IPS-20b (cell line): ENCODE results near the gene PMVK.

ENCODE experiments used
- H3K27ac ChIP-seq: one replicate; pipeline ENCODE4 v1.5.1; 2013; ENCODE audit warnings: low read length
- H3K27me3 ChIP-seq: 2 replicates; pipeline ENCODE4 v1.6.1; 2013; ENCODE audit warnings: mild to moderate bottlenecking, low read length, inconsistent platforms; ENCODE audit not compliant: insufficient read depth
- H3K36me3 ChIP-seq: 2 replicates; pipeline ENCODE4 v1.6.1; 2013; ENCODE audit warnings: low read depth, mild to moderate bottlenecking, inconsistent platforms, low read length, moderate library complexity; ENCODE audit not compliant: insufficient read depth
- H3K4me1 ChIP-seq: 2 replicates; pipeline ENCODE4 v1.6.1; 2013; ENCODE audit warnings: mild to moderate bottlenecking, control low read depth, inconsistent platforms, low read length, moderate library complexity; ENCODE audit not compliant: insufficient read depth
- H3K4me3 ChIP-seq: 2 replicates; pipeline ENCODE4 v1.5.1; 2013; ENCODE audit warnings: mild to moderate bottlenecking, low read length, inconsistent platforms
- H3K9ac ChIP-seq: 2 replicates; pipeline ENCODE4 v1.6.1; 2013; ENCODE audit warnings: low read depth, mild to moderate bottlenecking, inconsistent platforms, low read length, moderate library complexity
- H3K9me3 ChIP-seq: 2 replicates; pipeline ENCODE4 v1.6.1; 2013; ENCODE audit warnings: mild to moderate bottlenecking, low read depth, low read length, inconsistent platforms; ENCODE audit not compliant: insufficient read depth

The PMVK gene

DNA sequence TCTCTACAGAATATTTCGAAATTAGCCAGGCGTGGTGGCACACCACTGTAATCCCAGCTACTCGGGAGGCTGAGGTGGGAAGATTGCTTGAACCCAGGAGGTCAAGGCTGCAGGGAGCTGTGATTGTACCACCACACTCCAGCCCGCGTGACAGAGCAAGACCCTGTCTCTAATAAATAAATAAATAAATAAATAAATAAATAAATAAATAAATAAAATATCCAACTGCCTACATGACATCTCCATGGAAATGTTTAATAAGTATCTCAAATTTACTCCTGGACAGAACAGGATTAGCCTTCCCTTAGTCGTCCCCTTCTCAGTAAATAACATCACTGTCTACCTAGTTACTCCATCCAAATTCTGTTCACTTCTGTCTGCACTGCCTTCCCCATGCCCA is 37.5 kb downstream of the PMVK start:
- no peak overlapping the region for H3K9ac ChIP-seq
- no peaks in the 10 kb centered on the region for H3K4me1 ChIP-seq
- H3K27me3 ChIP-seq = no peaks in the 10 kb centered on the region
- H3K9me3 ChIP-seq = no peaks in the 10 kb centered on the region
- H3K27ac ChIP-seq = no peak overlapping the region
- H3K4me3 ChIP-seq = no peak overlapping the region
- no peaks in the 10 kb centered on the region for H3K36me3 ChIP-seq

DNA sequence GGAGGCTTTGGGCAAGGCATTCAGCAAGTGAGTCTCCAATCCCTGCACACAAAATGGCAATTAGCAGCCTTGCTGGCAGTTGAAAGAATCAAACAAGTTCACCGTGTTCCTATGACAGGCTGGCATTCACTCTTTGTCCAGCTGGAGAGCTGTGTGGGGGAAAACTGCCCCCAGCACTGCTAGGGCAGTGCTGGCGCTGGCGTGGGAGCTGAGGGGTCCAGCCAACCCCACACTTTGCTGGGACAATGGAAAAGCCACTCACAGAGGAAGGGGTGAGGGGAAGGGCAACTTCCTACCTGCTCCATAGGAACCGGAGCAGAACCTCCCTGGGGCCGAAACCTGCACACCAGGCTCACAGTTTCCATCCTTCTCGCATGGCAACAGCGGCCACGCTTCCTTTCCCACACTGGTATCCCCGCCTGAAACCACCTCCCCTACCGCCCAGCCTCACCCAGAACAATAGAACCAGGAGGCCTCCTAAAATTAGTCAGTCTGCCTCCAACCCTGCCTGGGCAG is 39.7 kb downstream of the PMVK start:
- Histone ChIP-seq H3K4me1 (no peaks in the 10 kb centered on the region), H3K9me3 (no peaks in the 10 kb centered on the region), H3K27ac (no peak overlapping the region), H3K4me3 (no peak overlapping the region), H3K27me3 (no peaks in the 10 kb centered on the region), H3K36me3 (no peaks in the 10 kb centered on the region), H3K9ac (no peak overlapping the region)

DNA sequence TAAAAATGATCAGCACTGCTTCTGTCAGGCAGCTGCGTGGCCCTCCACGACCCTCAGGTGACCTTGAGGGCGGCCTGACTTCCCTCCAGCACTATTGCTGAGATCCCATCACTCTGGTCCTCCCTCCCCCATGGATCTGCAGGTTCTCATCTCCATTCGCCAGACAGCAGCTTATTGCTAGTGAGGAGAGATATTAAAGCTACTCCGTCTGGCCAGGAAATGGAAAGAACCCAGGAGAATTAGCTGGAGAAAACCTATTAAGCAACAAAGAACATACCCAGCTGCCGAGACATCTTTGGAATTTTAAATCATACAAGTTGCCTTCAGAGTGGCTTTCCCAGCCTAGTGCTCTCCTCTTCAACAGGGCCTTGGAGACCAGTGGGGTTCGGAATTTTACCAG is 40.7 kb downstream of the PMVK start:
- H3K27me3 ChIP-seq = no peaks in the 10 kb centered on the region

DNA sequence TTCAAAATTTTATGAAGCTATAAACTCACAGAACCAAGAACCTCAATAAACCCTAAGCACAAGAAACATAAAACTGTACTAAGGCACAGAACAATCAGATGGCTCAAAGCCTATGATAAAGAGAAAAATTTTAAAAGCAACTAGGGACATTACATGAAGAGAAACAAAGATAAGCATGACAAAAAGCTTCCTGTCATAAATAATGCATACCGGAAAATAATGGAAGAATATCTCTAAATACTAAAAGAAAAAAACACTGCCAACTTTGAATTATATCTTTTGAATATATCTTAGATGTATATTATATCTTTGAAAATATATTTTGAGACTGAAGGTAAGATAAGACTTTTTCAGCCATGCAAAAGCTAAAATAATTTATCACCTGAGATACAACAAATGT is 45.1 kb downstream of the PMVK start:
- no peak overlapping the region for H3K9ac ChIP-seq
- no peaks in the 10 kb centered on the region for H3K27me3 ChIP-seq
- no peaks in the 10 kb centered on the region for H3K9me3 ChIP-seq
- no peaks in the 10 kb centered on the region for H3K36me3 ChIP-seq
- no peaks in the 10 kb centered on the region for H3K4me1 ChIP-seq
- no peak overlapping the region for H3K27ac ChIP-seq
- no peak overlapping the region for H3K4me3 ChIP-seq

More for the DNA sequence above, 40.7 kb downstream of the PMVK start:
- no peak overlapping the region for H3K9ac ChIP-seq
- H3K36me3 ChIP-seq = no peaks in the 10 kb centered on the region
- H3K27ac ChIP-seq = no peak overlapping the region
- H3K9me3 ChIP-seq = no peaks in the 10 kb centered on the region
- H3K4me3 ChIP-seq = no peak overlapping the region
- H3K4me1 ChIP-seq = no peaks in the 10 kb centered on the region

DNA sequence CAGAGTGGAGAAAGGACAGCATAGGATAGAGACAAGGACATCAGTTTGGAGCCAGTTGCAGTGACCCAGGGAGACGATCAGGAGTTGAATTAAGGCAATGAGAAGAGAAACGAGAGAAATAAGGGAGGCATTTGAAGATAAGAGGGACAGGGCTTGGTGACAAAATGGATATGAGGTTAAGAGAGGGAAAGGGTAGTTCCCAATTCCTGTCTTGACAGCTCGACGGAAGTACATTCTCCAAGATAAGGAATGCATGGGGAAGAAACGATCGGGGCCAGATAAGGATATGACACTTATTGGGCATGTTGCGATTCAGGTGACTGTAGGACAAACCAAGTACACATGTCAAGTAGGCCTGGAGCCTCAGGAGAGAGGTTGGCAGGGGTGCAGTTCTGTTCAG is 47.8 kb downstream of the PMVK start:
- Histone ChIP-seq H3K27me3 (no peaks in the 10 kb centered on the region), H3K9ac (no peak overlapping the region), H3K4me3 (no peak overlapping the region), H3K36me3 (no peaks in the 10 kb centered on the region), H3K9me3 (no peaks in the 10 kb centered on the region), H3K27ac (no peak overlapping the region), H3K4me1 (no peaks in the 10 kb centered on the region)

DNA sequence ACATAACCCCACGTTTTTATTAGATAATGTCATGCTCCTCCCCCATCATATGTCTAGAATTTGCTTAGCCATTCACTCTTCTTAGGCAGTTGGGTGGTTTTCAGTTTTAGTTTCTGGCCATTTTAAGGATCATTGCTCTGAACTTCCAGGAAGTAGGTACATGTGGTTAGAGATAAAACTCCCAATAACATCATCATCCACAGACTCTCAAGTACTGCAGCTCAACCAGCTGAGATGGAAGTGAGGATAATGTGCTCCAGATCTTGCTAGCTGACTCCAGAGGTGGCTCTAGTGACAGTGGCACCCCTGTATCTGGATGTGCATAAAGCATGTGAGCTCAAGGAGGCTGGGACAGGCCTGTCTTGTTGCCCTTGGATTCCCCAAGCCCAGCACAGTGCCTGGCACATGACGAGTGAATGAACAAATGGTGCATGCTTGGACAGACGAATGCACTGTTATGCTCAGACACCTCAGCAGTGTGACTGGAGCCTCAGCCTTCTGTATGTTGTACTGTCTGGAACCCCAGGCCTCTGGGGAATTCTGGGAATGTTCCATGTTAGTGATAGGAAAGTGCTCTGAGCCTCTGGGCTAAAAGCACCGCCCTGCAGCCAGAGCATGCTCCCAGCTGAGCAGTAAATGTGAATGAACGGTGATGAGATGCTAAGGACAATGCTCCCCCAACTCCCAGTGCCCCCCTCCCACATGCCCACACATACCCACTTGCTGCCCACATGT is 50.1 kb downstream of the PMVK start:
- H3K9ac ChIP-seq = no peak overlapping the region
- H3K9me3 ChIP-seq = no peaks in the 10 kb centered on the region
- H3K27ac ChIP-seq = no peak overlapping the region
- no peaks in the 10 kb centered on the region for H3K36me3 ChIP-seq
- no peak overlapping the region for H3K4me3 ChIP-seq
- no peaks in the 10 kb centered on the region for H3K4me1 ChIP-seq
- H3K27me3 ChIP-seq = no peaks in the 10 kb centered on the region

DNA sequence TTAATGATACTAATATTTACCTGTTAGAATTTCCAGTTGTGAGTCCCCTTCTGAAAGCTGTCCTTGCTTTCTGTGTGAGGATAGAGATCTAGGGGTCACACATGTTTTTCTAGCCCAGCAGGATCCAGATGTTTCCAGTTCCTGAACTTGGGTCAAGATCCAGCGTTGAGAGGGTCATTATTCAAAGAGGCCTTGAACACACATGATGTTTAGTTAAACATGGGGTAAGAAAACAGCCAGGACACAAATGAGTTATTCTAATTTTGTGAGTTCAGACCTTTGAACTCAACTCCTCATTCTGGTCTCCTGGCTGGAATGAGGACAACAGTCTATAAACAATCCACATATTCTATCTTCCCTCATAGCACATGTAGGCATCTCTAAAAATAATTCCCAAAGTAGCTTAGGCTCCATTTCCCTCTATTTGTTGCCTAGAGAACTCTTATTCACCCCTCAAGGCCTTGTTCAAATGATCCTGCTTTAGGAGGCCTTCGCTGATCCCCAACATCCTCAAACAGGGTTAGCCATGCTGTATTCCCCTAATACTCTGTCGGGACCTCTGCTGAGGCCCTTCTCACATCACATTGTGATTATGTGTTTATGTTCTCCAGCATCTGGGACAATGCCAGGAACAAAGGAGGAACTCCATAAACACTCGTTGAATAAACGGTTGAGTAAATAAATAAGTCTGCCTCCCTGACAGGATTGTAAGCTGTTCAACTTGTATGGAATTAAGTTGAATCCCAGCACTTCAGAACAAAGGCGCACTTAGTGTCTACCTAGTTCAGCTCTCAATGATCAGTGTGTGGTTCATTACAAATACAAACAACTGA is 51.4 kb downstream of the PMVK start:
- Histone ChIP-seq H3K36me3 (no peaks in the 10 kb centered on the region), H3K4me1 (no peaks in the 10 kb centered on the region), H3K9ac (no peak overlapping the region), H3K27me3 (no peaks in the 10 kb centered on the region), H3K27ac (no peak overlapping the region), H3K9me3 (no peaks in the 10 kb centered on the region), H3K4me3 (no peak overlapping the region)

DNA sequence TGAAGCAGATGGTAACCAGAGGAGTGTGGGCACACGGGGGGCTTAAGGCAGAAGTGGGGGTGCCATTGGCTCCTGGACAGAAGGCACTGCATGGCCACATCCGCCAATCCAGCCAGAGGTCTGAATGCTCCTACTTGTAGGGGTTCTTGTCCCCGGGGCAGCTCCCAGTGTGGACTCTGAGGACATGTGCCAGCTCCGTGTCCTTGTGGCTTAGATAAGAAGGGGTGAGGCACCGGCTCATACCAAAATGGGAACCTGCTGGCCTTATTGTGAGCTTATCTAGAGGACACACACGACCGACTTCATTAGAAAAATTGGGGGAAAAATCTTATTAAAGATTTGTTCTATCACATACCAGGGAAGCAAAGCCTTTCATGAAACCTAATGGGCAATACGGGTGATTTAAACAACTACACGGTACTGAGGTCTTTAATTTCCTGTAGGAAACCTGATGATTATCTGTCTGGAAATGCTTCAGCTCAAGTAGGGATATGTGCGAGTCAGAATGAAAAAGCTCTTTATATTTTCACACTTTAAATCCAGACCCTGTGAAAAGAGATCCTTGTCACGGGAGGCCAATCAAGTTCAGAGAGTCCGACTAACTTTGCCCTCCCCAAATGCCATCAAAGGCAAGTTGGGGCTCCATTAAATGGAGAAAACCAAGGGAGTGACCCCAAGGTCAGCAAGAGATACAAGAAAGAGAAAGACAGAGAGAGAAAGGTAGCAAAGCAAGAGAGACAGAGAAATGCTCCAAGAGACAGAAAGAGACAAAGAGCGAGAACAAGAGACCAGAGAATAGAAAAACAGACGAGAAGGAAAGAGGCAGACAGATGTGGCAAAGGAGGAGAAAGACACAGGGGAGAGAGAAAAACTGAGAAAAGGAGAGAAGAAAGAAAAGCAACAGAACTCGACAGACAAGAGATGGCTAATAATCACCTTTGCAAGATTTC is 52.3 kb downstream of the PMVK start:
- no peaks in the 10 kb centered on the region for H3K36me3 ChIP-seq
- H3K27ac ChIP-seq = no peak overlapping the region
- H3K9ac ChIP-seq = no peak overlapping the region
- no peaks in the 10 kb centered on the region for H3K4me1 ChIP-seq
- no peaks in the 10 kb centered on the region for H3K9me3 ChIP-seq
- no peaks in the 10 kb centered on the region for H3K27me3 ChIP-seq
- no peak overlapping the region for H3K4me3 ChIP-seq

DNA sequence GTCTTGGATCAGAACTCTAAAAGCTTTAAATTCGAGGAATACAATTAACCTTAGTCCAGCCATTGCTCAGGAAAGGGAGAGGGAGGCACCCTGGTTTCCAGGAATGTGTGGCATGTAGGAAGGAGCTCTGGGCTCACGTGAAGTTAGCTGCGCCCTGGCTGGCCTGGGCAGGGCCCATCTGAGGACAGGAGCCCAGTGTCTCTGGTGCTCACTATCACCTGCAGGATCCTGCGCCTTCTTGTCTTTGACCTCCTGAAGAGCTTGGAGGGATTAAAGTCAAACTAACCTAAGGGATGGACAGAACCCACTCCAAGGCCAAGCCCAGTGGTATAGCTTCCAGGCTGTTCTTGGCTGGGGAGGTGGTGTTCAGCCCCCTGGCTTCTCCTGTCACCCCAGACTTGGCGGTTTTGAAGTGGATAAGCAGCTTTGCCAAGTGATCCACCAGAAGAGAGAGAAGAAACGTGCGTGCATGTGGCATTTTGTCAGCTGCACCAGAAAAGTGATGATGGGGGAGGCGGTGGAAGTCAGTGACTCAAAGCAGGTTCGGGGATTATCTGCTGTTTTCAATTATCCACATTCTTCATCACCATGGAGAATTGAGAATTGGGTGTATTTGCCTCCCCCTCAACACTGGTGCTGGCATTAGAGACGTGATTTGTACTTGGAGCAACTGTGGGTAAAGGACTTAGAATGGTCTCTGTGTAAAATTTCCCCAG is 54.5 kb downstream of the PMVK start:
- no peaks in the 10 kb centered on the region for H3K27me3 ChIP-seq
- H3K27ac ChIP-seq = no peak overlapping the region
- no peaks in the 10 kb centered on the region for H3K9me3 ChIP-seq
- H3K36me3 ChIP-seq = no peaks in the 10 kb centered on the region
- no peaks in the 10 kb centered on the region for H3K4me1 ChIP-seq
- no peak overlapping the region for H3K9ac ChIP-seq
- H3K4me3 ChIP-seq = no peak overlapping the region

DNA sequence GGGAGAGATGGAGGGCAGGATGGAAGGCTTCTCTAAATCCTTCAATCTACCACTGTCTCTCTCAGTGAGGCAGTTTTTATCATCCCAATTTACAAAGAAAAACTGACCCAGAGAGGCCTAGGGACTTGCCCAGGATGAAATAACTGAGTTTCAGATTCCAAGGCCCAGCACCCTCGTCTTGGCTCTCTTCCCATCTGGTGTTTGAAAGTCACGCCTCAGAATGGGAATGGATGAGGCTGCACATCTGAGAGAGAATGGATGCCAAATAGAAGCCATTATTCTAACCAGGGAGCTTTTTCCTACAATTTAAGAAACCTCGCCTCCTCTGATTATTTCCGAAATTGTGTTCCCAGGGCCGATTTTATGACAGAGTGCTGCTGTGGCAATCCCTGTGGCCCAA is 55.8 kb downstream of the PMVK start:
- Histone ChIP-seq H3K9me3 (no peaks in the 10 kb centered on the region), H3K9ac (no peak overlapping the region), H3K27ac (no peak overlapping the region), H3K4me3 (no peak overlapping the region), H3K4me1 (no peaks in the 10 kb centered on the region), H3K27me3 (no peaks in the 10 kb centered on the region), H3K36me3 (no peaks in the 10 kb centered on the region)

DNA sequence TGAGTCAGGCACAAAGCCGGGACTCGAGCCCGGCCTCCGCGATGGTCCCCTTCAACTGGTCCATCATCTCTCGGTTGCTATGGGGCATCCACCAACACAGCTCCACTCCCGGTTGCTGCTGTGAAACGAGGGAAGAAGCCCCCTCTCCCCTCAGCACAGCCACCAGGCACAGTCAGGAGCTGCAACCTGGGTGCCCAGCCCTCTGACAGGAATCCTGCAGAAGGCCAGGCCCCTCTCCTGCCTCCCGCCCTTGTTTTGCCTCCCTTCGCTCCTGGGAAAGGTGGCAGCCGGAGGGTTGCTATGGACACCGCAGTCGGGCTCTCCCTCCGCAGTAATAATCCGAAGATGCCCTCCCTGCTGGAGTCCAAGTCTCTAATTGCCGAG is 57.5 kb downstream of the PMVK start:
- Histone ChIP-seq H3K27ac (no peak overlapping the region), H3K4me1 (no peaks in the 10 kb centered on the region), H3K9ac (no peak overlapping the region)

More for the DNA sequence above, 57.5 kb downstream of the PMVK start:
- H3K9me3 ChIP-seq = no peaks in the 10 kb centered on the region
- no peak overlapping the region for H3K4me3 ChIP-seq
- no peaks in the 10 kb centered on the region for H3K36me3 ChIP-seq
- no peaks in the 10 kb centered on the region for H3K27me3 ChIP-seq
